IMR-90 (cell line): ENCODE measurements around the gene STK25. TPM values are rescaled to one million over a fixed set of nuclear protein-coding genes. Genes with fewer than 3 reads are reported as not detected.
A peak's percentile ranks its signal among the peaks of the same experiment; 100 is the strongest.

ENCODE experiments used
- ATAC-seq: fragments of 200-7000 bp; cut with Tn5 transposase; 2 replicates; pipeline ENCODE4 v1.9.1; 2020; ENCODE audit warnings: low read depth, mild to moderate bottlenecking, moderate library complexity
- BruUV-seq: library from RNA; stranded (reverse); fragments of 400-500 nt; replicated peaks from 2 replicates; lab custom pipeline; 2021; lab: Mats Ljungman, UMichigan
- CTCF ChIA-PET: fragments of 300-600 bp; formaldehyde crosslinking; extraction: SDS; loops from one replicate; lab custom pipeline; 2021; ENCODE audit warnings: antibody characterized with exemption; lab: Yijun Ruan, JAX
- POLR2A ChIA-PET: fragments of 300-600 bp; sonication (Branson Sonifier 250); formaldehyde crosslinking; loops from one replicate; lab custom pipeline; 2022; ENCODE audit warnings: antibody characterized with exemption; ENCODE audit not compliant: unreplicated experiment; lab: Charles Lee
- DNase-seq: peaks from one replicate; pipeline ENCODE4 v3.0.0; 2013
- H2AFZ ChIP-seq: replicated peaks from 2 replicates; pipeline ENCODE3; 2013; ENCODE audit warnings: low read length, mild to moderate bottlenecking; ENCODE audit not compliant: poor library complexity
- H2AK5ac ChIP-seq: 2 replicates; pipeline ENCODE4 v1.6.1; 2013; ENCODE audit warnings: low read depth, low read length, inconsistent platforms
- H2AK9ac ChIP-seq: replicated peaks from 2 replicates; pipeline ENCODE3; 2013; ENCODE audit warnings: mild to moderate bottlenecking, low read depth, low read length, moderate library complexity; ENCODE audit not compliant: poor library complexity
- H2BK120ac ChIP-seq: 2 replicates; pipeline ENCODE4 v1.6.1; 2013; ENCODE audit warnings: low read depth, low read length, inconsistent platforms
- H2BK15ac ChIP-seq: 3 replicates; pipeline ENCODE4 v1.6.1; 2013; ENCODE audit warnings: low read depth, low read length, inconsistent platforms
- H2BK20ac ChIP-seq: 2 replicates; pipeline ENCODE4 v1.6.1; 2013; ENCODE audit warnings: low read depth, mild to moderate bottlenecking, inconsistent platforms, low read length, moderate library complexity
- H2BK5ac ChIP-seq: 2 replicates; pipeline ENCODE4 v1.6.1; 2013; ENCODE audit warnings: mild to moderate bottlenecking, low read depth, low read length, inconsistent platforms; ENCODE audit not compliant: poor library complexity, severe bottlenecking
- H3K14ac ChIP-seq: replicated peaks from 2 replicates; pipeline ENCODE4 v1.6.1; 2013; ENCODE audit warnings: low read depth, low read length, inconsistent platforms
- H3K18ac ChIP-seq: 2 replicates; pipeline ENCODE4 v1.6.1; 2013; ENCODE audit warnings: low read depth, low read length, control low read depth
- H3K23ac ChIP-seq: 2 replicates; pipeline ENCODE4 v1.6.1; 2013; ENCODE audit warnings: low read depth, low read length, inconsistent platforms
- H3K27ac ChIP-seq: 2 replicates; pipeline ENCODE4 v1.5.1; 2013; ENCODE audit warnings: mild to moderate bottlenecking, control low read depth, low read length; ENCODE audit not compliant: insufficient read depth
- H3K27me3 ChIP-seq: 2 replicates; pipeline ENCODE4 v1.6.1; 2013; ENCODE audit warnings: low read length; ENCODE audit not compliant: control insufficient read depth, insufficient read depth
- H3K36me3 ChIP-seq: 2 replicates; pipeline ENCODE4 v1.6.1; 2013; ENCODE audit warnings: low read length, mixed read lengths; ENCODE audit not compliant: control insufficient read depth, insufficient read depth
- H3K4ac ChIP-seq: 2 replicates; pipeline ENCODE4 v1.6.1; 2013; ENCODE audit warnings: low read depth, low read length, inconsistent platforms
- H3K4me1 ChIP-seq: 2 replicates; pipeline ENCODE4 v1.6.1; 2013; ENCODE audit warnings: low read length, mixed read lengths; ENCODE audit not compliant: control insufficient read depth, insufficient read depth
- H3K4me2 ChIP-seq: 2 replicates; pipeline ENCODE4 v1.6.1; 2013; ENCODE audit warnings: low read depth, mild to moderate bottlenecking, control low read depth, low read length, moderate library complexity
- H3K4me3 ChIP-seq: 2 replicates; pipeline ENCODE4 v1.5.1; 2013; ENCODE audit warnings: low read depth, mild to moderate bottlenecking, control low read depth, low read length, moderate library complexity; ENCODE audit not compliant: insufficient read depth
- H3K56ac ChIP-seq: 2 replicates; pipeline ENCODE4 v1.6.1; 2013; ENCODE audit warnings: low read length, inconsistent platforms; ENCODE audit not compliant: insufficient read depth; ENCODE audit errors: extremely low read depth
- H3K79me1 ChIP-seq, 2 experiments: 2 replicates each; pipeline ENCODE4 v1.6.1; 2013; ENCODE audit warnings: low read length in 2 of 2, inconsistent platforms in 1 of 2, low read depth in 1 of 2
- H3K9ac ChIP-seq: 2 replicates; pipeline ENCODE4 v1.6.1; 2013; ENCODE audit warnings: low read depth, low read length, control low read depth
- H3K9me1 ChIP-seq: 2 replicates; pipeline ENCODE4 v1.6.1; 2013; ENCODE audit warnings: low read length, inconsistent platforms; ENCODE audit not compliant: insufficient read depth
- H3K9me3 ChIP-seq: 2 replicates; pipeline ENCODE4 v1.6.1; 2013; ENCODE audit warnings: low read length; ENCODE audit not compliant: control insufficient read depth, insufficient read depth
- H4K20me1 ChIP-seq: 2 replicates; pipeline ENCODE4 v1.6.1; 2013; ENCODE audit warnings: low read length, inconsistent platforms; ENCODE audit not compliant: insufficient read depth
- H4K5ac ChIP-seq: 2 replicates; pipeline ENCODE4 v1.6.1; 2013; ENCODE audit warnings: mild to moderate bottlenecking, low read depth, low read length, control low read depth
- H4K8ac ChIP-seq, 2 experiments: 2 replicates each; pipeline ENCODE4 v1.6.1; 2013; ENCODE audit warnings: low read depth in 2 of 2, low read length in 2 of 2, control low read depth in 1 of 2, inconsistent platforms in 1 of 2
- H4K91ac ChIP-seq: 2 replicates; pipeline ENCODE4 v1.6.1; 2013; ENCODE audit warnings: low read depth, low read length, inconsistent platforms; ENCODE audit not compliant: insufficient read depth
- BHLHE40 ChIP-seq: fragments of 150-350 bp; IDR thresholded peaks from 2 replicates; pipeline ENCODE4 v1.6.1; 2016; ENCODE audit warnings: mild to moderate bottlenecking, low read depth, low read length
- CEBPB ChIP-seq: IDR thresholded peaks from 2 replicates; pipeline ENCODE4 v1.6.1; 2012; ENCODE audit warnings: low read depth, low read length, improper control_type of control experiment
- CHD1 ChIP-seq: IDR thresholded peaks from 2 replicates; pipeline ENCODE4 v1.6.1; 2012; ENCODE audit warnings: low read depth, low read length, improper control_type of control experiment
- FOS ChIP-seq: fragments of 150-350 bp; IDR thresholded peaks from 2 replicates; pipeline ENCODE4 v1.6.1; 2016; ENCODE audit warnings: low read depth, low read length
- MAFK ChIP-seq: IDR thresholded peaks from 2 replicates; pipeline ENCODE4 v1.6.1; 2012; ENCODE audit warnings: low read depth, low read length, improper control_type of control experiment
- MXI1 ChIP-seq: IDR thresholded peaks from 2 replicates; pipeline ENCODE4 v1.6.1; 2012; ENCODE audit warnings: low read depth, mild to moderate bottlenecking, low read length, moderate library complexity, borderline replicate concordance
- NFE2L2 ChIP-seq: fragments of 150-350 bp; IDR thresholded peaks from 2 replicates; pipeline ENCODE4 v1.6.1; 2016; ENCODE audit warnings: low read depth, mild to moderate bottlenecking, low read length
- POLR2A ChIP-seq: IDR thresholded peaks from 2 replicates; pipeline ENCODE4 v1.6.1; 2012; ENCODE audit warnings: mild to moderate bottlenecking, low read depth, low read length
- RAD21 ChIP-seq: IDR thresholded peaks from 2 replicates; pipeline ENCODE4 v1.6.1; 2012; ENCODE audit warnings: low read length, improper control_type of control experiment
- RCOR1 ChIP-seq: IDR thresholded peaks from 2 replicates; pipeline ENCODE4 v1.6.1; 2012; ENCODE audit warnings: mild to moderate bottlenecking, low read length, improper control_type of control experiment; ENCODE audit not compliant: insufficient replicate concordance
- SMC3 ChIP-seq: fragments of 150-350 bp; IDR thresholded peaks from 2 replicates; pipeline ENCODE4 v1.6.1; 2016; ENCODE audit warnings: low read depth, mild to moderate bottlenecking, antibody characterized with exemption, low read length, moderate library complexity
- USF2 ChIP-seq: fragments of 150-350 bp; IDR thresholded peaks from 2 replicates; pipeline ENCODE4 v1.6.1; 2017; ENCODE audit warnings: mild to moderate bottlenecking, antibody characterized with exemption, low read length, low read depth
- WGBS, 2 experiments: methylation state at CpG; one replicate each; pipeline versions ENCODE4 v1.1.5 to v1.1.7; 2013; ENCODE audit warnings: missing lambda C conversion rate in 2 of 2; ENCODE audit not compliant: insufficient read length in 1 of 2; ENCODE audit errors: extremely low coverage in 2 of 2; 5-methylcytosine and 5-hydroxymethylcytosine counted together
- dilution Hi-C: fragments of 300-500 bp; cut with HindIII; formaldehyde crosslinking; loops from one replicate; pipeline ENCODE4 v1.14.3; 2018; ENCODE audit warnings: low sequenced_read_pairs; ENCODE audit not compliant: unreplicated experiment
- in situ Hi-C: fragments of 300-500 bp; cut with MboI; formaldehyde crosslinking; loops from 3 replicates; pipeline ENCODE4 v1.14.3; 2019; ENCODE audit warnings: low sequenced_read_pairs, inconsistent platforms, mixed read lengths
- intact Hi-C: fragments of 100-400 bp; cut with micrococcal nuclease; formaldehyde crosslinking; loops from 2 replicates; pipeline ENCODE4 v1.10.0; 2022
- polyA plus RNA-seq, 3 experiments: library from polyadenylated mRNA; depleted of rRNA; stranded (reverse); fragments of >200 nt; gene quantifications; 2 replicates each; pipeline ENCODE4 v1.2.3, GENCODE V29; 2012; ENCODE audit warnings: low replicate concordance in 1 of 3
- total RNA-seq: library from RNA; depleted of rRNA; stranded (reverse); fragments of >200 nt; gene quantifications from 2 replicates; pipeline ENCODE4 v1.2.3, GENCODE V29; 2012
- TF ChIP-seq, protein P1 (sequence below): fragments of 150-350 bp; IDR thresholded peaks from 2 replicates; pipeline ENCODE4 v1.6.1; 2016; ENCODE audit warnings: low read depth, mild to moderate bottlenecking, low read length, moderate library complexity, borderline replicate concordance

The STK25 gene
- total and polyA plus RNA-seq, 2 of the 4 experiments (the other 2 are of a cell fraction), result 258 to 392 TPM

- WGBS, 2 experiments, result 77% methylated on average over 6 of the region's 6 CpGs; no CpG with 5 or more reads in 1 of the 2 experiments
- H4K8ac ChIP-seq, result no peak overlapping the region
- no peaks in the 10 kb centered on the region for H4K20me1 ChIP-seq
- H4K5ac ChIP-seq, result no peak overlapping the region
- H3K79me1 ChIP-seq, result no peaks in the 10 kb centered on the region
- no peak overlapping the region for H2AK9ac ChIP-seq
- H3K4me2 ChIP-seq, result no peak overlapping the region
- DNase-seq (no peak), ATAC-seq (no peak)
- H3K14ac ChIP-seq, result no peak overlapping the region
- H3K9me1 ChIP-seq, result peaks cover 9% of the 10 kb centered on the region; the same call in 1 of the 2 replicates
- no peak overlapping the region for H2BK15ac ChIP-seq
- H3K4ac ChIP-seq, result no peak overlapping the region
- H2AK5ac ChIP-seq, result no peak overlapping the region
- no peaks in the 10 kb centered on the region for H3K36me3 ChIP-seq
- no peak overlapping the region for H4K91ac ChIP-seq
- H2BK20ac ChIP-seq, result no peak overlapping the region
- no peak overlapping the region for H3K18ac ChIP-seq
- POLR2A ChIA-PET, result no interaction called here
- H3K56ac ChIP-seq, result no peak overlapping the region
- TF ChIP-seq USF2, result no peak
- TF ChIP-seq FOS, result no peak
- no peak for TF ChIP-seq SMC3
- no peak for TF ChIP-seq NFE2L2
- TF ChIP-seq, protein P1, sequence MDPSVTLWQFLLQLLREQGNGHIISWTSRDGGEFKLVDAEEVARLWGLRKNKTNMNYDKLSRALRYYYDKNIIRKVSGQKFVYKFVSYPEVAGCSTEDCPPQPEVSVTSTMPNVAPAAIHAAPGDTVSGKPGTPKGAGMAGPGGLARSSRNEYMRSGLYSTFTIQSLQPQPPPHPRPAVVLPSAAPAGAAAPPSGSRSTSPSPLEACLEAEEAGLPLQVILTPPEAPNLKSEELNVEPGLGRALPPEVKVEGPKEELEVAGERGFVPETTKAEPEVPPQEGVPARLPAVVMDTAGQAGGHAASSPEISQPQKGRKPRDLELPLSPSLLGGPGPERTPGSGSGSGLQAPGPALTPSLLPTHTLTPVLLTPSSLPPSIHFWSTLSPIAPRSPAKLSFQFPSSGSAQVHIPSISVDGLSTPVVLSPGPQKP, result no peak
- TF ChIP-seq RCOR1, result no peak
- no peak for TF ChIP-seq CEBPB
- no peak for TF ChIP-seq BHLHE40
- TF ChIP-seq RAD21, result no peak
- TF ChIP-seq CHD1, result no peak
- no peak for TF ChIP-seq POLR2A
- no peak for TF ChIP-seq MAFK
- no peak for TF ChIP-seq MXI1
- no peak overlapping the region for H2BK120ac ChIP-seq
- BruUV-seq, result no TSS peak
- H3K27me3 ChIP-seq, result no peaks in the 10 kb centered on the region; the same call in 1 of the 2 replicates
- no peaks in the 10 kb centered on the region for H3K4me1 ChIP-seq
- H3K23ac ChIP-seq, result no peak overlapping the region
- H2AFZ ChIP-seq, result no peak overlapping the region
- no peaks in the 10 kb centered on the region for H3K9me3 ChIP-seq
- intact Hi-C loops, result no loop called here
- no peak overlapping the region for H3K4me3 ChIP-seq
- peak overlapping the region; percentile 59 for H2BK5ac ChIP-seq
- in situ Hi-C loops, result no loop called here
- CTCF ChIA-PET, result no interaction called here
- no peak overlapping the region for H3K9ac ChIP-seq
- dilution Hi-C loops, result no loop called here
- H3K27ac ChIP-seq, result no peak overlapping the region
These were observed 8.9 kb upstream of the STK25 start for GRCh38 chr2:241517297-241517696.
